ENCODE measurements around the gene ETFA. TPM values are rescaled to one million over a fixed set of nuclear protein-coding genes. Genes with fewer than 3 reads are reported as not detected.

Gene ETFA
- polyA plus RNA-seq, 4 donors: 156 to 179 (median 164) TPM

DNA sequence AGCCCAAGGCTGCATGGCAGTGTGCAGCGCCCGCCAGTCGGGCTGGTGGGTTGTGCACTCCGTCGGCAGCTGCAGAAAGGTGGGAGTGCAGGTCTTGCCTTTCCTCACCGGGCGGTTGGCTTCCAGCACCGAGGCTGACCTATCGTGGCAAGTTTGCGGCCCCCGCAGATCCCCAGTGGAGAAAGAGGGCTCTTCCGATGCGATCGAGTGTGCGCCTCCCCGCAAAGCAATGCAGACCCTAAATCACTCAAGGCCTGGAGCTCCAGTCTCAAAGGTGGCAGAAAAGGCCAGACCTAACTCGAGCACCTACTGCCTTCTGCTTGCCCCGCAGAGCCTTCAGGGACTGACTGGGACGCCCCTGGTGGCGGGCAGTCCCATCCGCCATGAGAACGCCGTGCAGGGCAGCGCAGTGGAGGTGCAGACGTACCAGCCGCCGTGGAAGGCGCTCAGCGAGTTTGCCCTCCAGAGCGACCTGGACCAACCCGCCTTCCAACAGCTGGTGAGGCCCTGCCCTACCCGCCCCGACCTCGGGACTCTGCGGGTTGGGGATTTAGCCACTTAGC is 29.6 kb upstream of the ETFA start:
- DNase-seq (ENCODE audit: low read depth in 4 of 4, low spot score in 3 of 4): no peak

DNA sequence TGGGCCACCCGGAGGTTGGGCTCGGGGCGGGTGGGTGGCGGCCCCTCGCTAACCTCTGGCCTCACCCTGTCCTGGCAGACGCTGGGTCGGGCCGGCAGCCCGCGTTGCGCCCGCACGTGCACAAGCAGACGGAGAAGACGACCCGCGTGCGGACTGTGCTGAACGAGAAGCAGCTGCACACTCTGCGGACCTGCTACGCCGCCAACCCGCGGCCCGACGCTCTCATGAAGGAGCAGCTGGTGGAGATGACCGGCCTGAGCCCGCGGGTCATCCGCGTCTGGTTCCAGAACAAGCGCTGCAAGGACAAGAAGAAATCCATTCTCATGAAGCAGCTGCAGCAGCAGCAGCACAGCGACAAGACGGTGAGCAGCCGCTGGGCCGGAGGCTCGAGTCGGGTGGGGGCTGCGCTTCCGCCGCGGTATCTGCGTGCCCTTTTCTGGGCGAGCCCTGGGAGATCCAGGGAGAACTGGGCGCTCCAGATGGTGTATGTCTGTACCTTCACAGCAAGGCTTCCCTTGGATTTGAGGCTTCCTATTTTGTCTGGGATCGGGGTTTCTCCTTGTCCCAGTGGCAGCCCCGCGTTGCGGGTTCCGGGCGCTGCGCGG is 29.0 kb upstream of the ETFA start:
- DNase-seq (ENCODE audit: low read depth in 4 of 4, low spot score in 3 of 4): no peak

DNA sequence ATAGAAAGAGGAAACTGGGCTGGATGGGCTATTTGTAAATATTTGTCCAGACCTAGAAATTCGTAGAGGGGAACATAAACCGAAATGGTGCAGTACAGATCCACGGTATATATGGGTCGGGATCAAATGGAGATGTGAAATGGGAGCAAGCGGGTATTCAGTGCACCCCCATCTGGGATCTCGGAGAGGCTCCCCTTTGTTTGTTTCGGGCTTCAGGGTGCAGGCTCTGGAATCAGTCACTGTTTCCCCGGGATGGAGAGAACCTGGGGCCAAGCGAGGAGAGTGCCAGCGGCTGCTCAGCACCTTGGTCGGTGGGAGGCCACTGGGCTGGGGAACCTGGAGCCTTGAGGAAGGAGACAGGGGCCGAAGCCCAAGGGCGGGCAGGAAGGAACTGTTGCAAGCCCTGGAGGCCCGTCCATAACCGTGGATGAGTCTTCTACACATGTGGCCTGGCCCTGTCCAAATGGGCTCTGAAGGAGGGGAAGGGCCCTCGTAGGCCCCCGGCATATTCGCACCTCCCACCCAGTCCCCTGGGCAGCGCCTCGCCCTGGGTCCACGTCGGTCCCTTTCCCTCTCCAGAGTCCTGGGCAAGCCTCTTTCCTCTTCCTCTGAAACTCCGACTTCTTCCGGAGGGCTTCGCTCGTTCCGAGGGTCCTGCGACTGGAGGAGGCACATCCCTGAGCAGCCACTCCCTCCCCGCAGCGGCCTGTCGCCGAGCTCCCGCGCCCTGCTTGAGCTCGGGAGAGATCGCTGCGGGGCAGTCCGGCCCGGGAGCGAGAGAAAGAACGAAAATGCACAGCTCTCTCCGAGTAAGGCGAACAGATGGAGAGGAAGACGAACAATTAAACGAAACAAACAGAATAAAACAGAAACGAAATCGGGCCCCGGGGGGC is 28.3 kb upstream of the ETFA start:
- DNase-seq (ENCODE audit: low read depth in 4 of 4, low spot score in 3 of 4): no peak

DNA sequence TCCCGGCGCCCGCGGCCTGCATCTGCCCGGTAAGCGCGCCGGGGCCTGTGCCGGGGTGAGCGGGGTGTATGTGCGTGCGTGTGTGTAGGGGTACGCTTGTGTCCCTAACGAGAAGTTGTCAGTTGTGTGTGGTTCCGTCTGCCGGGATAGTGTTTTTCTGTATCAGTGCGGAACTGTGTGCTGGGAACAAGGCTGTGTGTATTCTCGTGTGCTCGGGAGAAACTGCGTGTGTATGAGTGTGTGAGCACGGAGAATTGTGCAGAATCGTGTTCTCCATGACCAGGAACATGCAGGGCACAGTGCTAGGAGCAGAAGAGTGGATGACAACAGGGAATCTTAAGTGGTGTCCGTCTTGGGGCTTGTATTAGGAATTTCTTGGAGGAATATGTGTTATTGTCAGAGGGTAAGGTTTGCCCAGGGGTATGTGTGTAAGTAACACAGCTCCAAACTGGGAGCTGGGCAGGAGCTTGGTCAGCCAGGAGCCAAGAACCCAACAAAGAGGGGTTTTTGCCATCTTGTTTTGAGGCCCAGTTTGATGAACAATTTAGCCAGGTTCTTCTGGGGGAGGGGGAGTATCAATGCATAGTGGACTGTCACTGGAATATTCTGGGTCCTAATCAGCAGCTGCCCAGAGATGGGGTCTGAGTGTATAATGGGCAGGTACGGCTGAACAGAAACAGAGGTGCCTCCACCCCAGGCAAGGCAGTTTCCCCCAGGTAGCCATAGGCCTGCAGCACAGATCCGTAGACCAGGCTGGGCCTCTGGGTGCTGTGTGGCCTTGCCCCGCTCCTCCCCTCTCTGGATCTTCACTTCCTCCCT is 27.4 kb upstream of the ETFA start:
- no peak for DNase-seq (ENCODE audit: low read depth in 4 of 4, low spot score in 3 of 4)

DNA sequence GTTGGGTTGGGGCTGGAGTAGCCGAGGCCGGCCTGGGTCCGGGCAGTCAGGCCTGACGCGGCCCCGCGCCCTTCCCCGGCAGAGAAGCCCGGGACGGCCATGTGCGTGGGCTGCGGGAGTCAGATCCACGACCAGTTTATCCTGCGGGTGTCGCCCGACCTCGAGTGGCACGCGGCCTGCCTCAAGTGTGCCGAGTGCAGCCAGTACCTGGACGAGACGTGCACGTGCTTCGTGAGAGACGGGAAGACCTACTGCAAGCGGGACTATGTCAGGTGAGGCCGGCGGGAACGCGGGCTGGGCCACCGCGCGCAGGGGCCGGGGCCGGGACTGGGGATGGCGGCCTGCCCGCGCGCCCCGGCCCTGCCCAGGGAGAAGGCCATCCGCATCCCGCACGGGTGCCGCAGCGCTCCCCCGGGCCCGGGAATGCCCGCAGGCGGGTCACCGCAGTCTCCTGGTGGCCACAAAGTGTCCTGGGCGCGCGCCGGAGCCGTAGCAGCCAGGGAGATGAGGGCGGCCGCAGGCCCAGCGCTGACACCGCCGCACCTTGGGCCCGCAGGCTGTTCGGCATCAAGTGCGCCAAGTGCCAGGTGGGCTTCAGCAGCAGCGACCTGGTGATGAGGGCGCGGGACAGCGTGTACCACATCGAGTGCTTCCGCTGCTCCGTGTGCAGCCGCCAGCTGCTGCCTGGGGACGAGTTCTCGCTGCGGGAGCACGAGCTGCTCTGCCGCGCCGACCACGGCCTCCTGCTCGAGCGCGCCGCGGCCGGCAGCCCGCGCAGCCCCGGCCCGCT is 26.6 kb upstream of the ETFA start:
- DNase-seq (ENCODE audit: low read depth in 4 of 4, low spot score in 3 of 4): no peak

DNA sequence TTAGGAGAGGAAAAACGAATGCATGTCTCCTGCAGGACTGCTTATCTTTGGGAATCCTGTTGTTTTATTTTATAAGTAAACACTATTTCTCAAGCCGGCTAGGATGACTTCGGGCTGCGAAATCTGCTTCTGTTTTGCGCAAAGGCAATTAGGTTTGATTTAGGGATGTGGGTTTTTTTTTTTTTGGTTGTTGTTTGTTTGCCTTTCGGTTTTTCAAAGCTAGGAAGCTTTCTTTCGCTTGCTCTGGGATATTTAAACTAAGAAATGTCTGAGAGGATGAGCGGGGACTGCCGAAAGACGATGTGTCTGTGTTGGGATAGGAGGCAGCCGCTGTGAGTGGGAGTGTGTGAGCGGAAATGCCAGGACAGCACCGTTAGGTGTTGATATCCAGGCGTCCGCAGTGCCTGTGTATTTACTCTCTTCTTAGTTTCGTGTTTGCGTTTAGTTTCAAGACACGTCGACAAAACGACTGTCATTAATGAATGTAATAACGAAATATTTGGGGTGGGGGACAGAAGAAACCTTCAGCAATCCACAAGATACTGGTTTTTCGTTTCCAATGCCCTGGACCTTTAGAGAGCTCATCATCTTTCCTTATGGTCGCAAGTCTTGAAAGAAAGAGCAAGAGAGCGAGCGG is 25.9 kb upstream of the ETFA start:
- no peak for DNase-seq (ENCODE audit: low read depth in 4 of 4, low spot score in 3 of 4)

DNA sequence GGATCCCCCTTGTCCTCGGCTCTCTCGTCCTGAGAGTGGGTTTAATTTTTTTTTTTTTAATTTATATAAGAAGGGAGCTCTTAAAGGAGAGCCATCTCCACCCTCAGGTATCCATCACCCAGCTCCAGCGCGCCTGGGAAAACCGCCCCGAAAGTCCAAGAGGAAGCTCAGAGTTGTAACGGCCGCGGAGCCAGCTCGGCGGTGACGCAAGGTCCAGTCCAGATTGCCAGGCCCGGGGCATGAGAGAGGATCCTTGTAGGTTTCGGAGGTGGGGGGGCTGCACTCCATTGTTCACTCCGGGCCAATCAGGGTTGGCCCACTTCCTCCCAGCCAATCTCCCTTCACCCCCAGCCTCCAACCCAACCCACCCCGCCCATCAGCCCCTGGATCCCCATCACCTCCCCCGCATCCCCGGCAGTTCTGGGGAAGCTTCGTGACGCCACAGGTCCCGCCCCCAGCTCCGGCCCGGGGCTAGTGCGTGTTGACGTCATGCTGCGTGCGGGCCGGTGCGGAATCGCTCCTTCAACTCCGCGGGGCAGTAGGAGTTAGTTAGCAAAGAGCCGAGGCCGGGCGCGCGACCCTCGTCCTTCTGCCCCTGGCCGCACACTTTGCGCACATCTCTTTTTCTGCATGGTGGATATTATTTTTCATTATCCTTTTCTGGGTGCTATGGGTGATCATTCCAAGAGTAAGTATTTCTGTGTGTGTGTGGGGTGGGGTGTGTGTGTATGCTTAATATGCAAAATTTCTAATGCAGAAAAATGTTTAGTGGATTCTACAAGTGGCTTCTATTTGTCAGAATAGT is 25.2 kb upstream of the ETFA start, which contains the start of gene ISL2:
ISL2 (plus strand) TSS at position 520 of the 805 bp plus-strand sequence; CDS start at position 631, 111 bp downstream.
- no peak for DNase-seq (ENCODE audit: low read depth in 4 of 4, low spot score in 3 of 4)

DNA sequence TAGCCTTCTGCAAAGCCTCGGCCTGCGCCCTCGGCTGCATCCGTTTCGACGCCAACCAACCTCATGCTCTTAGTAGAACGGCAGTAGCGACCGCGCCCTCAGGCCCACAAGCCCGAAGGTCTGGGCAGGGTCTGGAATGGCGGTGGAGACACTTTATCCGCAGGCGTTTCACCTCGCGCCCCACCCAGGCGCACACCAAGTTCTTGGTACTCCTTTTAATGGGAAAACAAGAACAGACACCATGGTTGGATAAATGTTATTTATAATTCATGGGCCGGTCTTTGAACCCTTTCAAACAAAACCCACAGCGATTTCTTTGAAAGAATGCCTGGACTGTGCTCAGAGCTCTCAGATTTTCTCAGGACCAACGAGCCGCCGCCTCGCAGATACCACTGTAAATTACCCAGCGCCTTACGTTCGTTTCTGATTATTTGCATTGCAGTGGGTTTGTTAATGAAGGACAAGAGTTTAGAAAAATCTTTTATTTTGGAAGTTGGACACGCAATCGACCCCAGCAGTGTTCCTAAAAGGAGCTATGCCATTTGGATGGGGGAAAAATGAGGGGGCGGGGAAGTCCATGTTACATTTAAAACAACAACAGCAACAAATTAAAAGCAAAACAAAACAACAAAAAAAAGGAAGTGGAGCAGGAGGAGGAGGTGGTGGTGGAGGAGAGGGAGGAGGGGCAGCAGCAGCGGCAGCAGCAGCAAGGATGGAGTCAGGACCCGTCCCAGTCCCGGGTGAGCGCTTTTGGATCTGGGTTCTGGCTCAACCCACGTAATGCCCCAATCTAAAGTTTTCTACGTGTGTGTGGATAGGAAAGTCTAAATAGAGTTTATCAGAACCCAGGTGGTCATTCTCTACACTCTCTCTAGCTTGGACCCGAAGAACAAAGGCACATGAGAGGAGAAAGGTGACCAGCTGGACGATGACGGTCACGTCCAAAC is 24.3 kb upstream of the ETFA start:
- no peak for DNase-seq (ENCODE audit: low read depth in 4 of 4, low spot score in 3 of 4)

DNA sequence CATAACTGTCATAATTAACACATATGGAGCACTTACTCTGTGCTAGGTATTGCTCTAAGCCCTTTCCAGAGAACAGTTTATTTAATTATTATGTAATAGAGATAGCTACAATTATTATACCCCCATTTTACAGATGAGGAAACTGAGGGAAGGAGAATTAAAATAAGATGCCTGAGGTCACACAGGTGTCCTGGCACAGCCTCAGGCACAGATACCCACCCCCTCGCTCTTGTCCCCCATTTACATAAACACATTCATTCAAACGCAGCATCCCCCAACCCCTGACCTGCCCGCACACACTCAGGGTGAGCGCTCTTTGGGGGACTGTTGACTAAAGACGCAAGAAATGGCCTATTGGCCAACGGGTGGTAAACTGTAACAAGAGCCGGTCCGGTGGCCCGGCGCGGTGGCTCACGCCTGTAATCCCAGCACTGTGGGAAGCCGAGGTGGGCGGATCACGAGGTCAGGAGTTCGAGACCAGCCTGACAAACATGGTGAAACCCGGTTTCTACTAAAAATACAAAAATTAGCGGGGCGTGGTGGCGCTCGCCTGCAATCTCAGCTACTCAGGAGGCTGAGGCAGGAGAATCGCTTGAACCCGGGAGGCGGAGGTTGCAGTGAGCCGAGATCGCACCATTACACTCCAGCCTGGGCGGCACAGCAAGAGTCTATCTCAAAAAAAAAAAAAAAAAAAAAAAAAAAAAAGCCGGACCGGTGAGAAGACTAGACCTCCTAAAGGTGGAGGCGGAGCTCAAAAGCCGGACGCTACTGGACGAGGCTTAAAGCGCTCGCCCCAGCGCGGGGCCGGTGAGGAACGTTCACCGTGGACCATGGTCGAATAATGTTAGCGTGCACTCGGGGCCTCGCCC is 23.4 kb upstream of the ETFA start:
- no peak for DNase-seq (ENCODE audit: low read depth in 4 of 4, low spot score in 3 of 4)

DNA sequence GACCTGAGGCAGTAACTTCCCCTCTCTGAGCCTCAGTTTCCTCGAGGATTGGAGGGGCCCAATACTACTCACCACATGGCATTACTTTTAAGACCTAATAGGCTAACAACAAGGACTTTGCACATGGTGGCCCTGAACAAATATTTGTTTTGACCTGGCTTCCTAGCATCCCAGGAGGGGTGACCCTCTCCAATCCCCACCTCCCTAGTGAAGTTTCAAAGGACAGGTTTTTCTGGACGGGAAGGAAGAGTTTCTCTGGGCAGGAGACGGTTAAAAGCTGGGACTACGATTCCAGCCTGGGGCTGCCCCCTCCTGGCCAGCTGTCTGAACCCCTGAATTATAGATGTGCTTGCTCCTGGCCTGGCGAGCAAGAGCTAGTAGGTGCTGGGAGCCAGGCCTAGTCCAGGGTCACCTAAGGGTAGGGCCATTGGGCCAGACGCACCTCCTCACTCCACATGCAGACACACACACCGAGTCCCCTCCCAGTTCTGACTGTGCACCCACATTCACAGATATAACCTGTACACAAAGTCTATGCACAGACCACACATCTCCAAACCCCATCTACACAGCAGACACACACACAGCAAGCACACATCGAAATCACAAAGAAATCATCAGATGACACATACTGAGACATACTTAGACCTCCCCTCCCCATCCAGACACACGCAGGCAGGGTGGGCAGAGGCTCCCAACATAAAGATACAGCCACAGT is 22.6 kb upstream of the ETFA start:
- DNase-seq (ENCODE audit: low read depth in 4 of 4, low spot score in 3 of 4): no peak

DNA sequence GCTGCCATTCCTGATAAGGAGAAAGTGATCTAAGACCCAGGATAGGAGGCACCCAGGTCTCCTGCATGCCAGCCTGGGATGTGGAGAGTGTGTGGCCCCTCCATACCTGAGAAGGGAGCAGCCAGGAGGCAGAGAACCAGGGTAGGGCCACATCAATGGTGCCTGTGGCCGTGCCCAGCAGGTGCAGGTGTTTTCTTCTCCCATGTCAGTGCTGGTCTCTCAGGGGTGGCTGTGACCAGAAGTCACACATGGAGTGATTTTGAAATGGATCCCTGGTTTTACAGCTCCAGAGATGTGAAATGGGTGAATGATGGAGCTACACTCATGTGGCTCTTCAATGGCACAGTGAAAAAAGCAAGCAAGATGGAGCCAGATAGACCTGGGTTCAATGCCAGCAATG is 22.0 kb upstream of the ETFA start:
- no peak for DNase-seq (ENCODE audit: low read depth in 4 of 4, low spot score in 3 of 4)

DNA sequence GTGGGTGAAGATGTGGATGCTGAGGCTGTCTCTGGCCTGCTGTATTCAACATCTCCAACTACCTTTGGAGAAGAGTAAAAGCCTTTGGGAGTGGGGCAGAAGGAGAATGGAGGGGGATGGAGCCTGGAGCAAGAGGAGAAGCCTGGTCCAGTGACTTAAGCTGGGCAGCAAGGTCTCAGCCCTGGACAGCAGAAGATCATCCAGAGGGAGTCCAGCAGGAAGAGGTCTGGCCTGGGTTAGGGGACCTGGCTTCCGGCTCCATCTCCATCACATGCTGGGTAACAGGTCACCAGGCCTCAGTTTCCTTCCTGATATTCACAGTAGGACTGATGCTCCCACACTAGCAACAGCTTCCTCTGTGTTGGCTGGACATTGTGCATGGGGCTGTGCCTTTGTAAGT is 21.5 kb upstream of the ETFA start:
- no peak for DNase-seq (ENCODE audit: low read depth in 4 of 4, low spot score in 3 of 4)

DNA sequence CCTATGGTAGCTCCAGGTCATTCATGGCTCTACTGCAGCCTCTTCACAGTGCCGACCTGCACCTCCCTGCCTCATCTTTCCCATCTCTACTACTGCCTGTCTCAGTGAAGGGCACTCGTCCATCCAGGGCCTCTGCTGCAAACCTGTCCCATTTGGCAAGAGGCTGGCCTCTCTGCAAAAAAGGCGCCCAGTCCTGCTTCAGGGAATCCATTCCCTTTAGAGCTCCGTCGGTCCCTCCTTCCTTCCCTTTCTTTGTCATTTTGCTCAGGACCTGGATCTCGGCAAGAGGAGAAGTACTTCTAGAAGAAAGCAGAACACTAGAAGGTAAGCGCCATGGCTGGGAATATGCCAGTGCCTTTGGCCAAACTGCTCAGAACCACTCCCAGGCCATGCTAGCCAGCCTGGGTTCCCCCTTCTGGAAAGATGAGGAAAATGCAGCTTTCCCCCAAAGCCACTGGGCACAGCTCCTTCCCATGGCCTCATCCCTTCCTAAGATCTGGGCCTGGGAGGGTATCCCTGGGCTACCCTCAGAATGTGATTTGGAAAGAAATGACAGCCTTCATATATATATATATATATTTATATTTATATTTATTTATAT is 18.9 kb upstream of the ETFA start:
- no peak for DNase-seq (ENCODE audit: low read depth in 4 of 4, low spot score in 3 of 4)

DNA sequence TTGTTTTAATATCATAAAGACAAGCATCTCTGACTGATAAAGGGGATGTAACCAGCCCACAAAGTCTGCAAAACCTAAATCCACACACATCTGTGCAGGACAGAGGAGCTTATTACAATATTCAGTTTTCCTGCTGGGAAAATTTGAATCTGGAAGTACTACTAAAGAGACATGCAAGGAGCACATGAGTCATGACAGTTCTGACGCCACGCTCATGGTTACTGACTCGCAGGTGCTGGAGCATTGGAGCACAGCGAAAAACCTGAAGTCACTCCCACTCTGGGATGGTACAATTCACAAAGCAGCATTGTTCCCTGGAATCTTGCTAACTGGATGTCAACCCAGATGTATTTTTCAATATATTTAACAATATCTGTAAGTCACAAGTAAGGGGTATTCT is 17.7 kb upstream of the ETFA start:
- no peak for DNase-seq (ENCODE audit: low read depth in 4 of 4, low spot score in 3 of 4)

DNA sequence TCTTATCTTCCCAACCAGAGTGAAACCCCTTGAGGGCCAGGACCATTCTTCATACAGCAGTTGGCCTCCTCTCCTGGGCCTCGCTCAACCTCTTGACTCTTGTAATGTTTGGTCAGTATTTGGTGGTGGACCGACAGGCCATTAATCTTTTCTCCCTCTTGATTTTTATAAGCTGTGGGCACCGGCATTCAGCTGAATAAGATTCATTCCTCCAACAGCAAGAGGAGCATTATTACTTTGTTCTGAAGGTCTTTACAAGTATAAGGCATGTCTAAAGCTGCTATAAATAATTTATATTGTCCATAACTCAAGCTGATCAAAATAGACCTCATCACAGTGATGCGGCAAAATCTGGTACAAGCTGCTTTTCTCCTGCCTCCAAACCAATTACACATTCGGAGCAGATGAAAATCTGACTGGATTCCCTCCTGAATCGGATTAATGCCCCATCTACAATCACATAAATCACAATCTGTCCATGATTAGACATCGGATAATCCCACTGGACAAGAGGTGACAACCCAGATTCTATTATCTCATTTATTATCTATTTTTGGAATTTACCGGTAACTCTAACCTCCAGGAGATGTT is 16.9 kb upstream of the ETFA start:
- no peak for DNase-seq (ENCODE audit: low read depth in 4 of 4, low spot score in 3 of 4)

All from right renal pelvis (tissue), 4 donors.